ENCODE data around the gene COL27A1.
A peak's percentile ranks its signal among the peaks of the same experiment; 100 is the strongest.

COL27A1 gene

DNA sequence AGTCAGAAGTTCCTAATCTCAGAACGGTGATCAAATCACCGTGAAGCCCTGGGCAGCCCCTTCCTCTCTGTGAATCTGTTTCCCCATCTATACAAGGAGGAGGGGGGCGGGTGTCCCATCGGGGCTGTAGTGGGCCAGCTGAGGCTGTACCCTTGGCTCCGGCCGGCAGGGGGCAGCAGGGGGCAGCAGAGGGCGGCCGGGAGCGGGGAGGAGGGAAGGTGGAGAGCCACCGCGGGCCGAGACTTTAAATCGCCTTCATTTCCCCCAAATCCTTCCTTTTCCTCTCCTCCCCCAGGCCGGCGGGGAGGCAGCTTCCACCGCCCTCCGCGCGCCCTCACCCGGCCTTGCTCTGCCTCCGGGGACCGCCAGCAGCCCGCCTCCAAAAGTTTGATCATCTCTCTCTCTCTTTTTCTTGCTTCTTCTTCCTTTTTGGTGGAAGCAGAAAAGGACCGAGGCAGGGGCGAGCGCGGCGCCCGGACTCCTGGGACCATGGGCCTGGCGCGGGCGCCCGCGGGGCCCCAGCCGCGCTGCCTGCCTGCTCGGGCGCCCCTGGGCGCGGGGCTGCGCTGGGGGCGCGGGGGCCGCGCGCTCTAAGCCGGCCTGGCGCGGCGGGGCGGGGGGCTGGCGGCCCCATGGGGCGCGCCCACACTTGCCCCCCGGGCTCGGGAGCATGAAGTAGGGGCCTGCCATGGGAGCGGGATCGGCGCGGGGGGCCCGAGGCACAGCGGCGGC is at the start of gene COL27A1:
Gene COL27A1 (plus strand): TSS at position 275 of the 732 bp plus-strand sequence. CDS start 414 bp downstream, at position 689.
- DNase-seq (ENCODE audit: low read depth, low spot score): peak; percentile 82
- TF ChIP-seq, protein P1, sequence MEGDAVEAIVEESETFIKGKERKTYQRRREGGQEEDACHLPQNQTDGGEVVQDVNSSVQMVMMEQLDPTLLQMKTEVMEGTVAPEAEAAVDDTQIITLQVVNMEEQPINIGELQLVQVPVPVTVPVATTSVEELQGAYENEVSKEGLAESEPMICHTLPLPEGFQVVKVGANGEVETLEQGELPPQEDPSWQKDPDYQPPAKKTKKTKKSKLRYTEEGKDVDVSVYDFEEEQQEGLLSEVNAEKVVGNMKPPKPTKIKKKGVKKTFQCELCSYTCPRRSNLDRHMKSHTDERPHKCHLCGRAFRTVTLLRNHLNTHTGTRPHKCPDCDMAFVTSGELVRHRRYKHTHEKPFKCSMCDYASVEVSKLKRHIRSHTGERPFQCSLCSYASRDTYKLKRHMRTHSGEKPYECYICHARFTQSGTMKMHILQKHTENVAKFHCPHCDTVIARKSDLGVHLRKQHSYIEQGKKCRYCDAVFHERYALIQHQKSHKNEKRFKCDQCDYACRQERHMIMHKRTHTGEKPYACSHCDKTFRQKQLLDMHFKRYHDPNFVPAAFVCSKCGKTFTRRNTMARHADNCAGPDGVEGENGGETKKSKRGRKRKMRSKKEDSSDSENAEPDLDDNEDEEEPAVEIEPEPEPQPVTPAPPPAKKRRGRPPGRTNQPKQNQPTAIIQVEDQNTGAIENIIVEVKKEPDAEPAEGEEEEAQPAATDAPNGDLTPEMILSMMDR (IDR thresholded peaks at IDR 0.05; ENCODE audit: low read depth, low read length): peak; percentile 92
- peak within 1 kb of the TSS; percentile 64 for H3K4me3 ChIP-seq (ENCODE audit: low read depth, low read length)
- in situ Hi-C loops (cut with HindIII; ENCODE audit: low sequenced_read_pairs): no loop called here

DNA sequence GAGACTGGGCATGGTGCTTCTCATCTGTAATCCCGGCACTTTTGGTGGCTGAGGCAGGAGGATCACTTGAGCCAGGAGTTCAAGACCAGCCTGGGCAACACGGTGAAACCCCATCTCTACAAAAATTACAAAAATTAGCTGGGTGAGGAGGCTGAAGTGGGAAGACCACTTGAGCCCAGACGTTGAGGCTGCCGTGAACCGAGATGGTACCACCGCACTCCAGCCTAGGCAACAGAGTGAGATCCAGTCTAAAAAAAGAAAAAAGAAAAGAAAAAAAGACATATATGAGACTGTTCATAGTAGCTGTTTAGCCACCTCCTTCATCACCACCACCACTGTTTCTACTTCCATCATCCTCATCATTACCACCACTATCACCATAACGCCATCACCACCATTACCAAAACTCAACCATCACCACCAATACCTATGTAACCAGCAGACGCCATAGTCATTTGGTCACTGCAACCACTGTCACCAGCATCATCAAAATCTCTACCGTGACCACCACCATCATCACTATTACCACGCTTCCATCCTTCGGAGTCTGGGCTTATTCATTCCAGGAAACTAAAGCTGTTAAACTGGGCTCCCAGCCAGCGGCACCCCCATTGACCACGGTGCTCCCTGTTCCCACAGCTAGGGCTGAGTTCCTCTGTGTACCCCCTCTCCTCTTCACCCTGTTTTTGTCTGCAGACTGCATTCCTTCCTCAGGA is 47.9 kb upstream of the COL27A1 start:
- TF ChIP-seq, protein P1 (IDR thresholded peaks at IDR 0.05; ENCODE audit: low read depth, low read length): no peak
- no peak for DNase-seq (ENCODE audit: low read depth, low spot score)
- in situ Hi-C loops (cut with HindIII; ENCODE audit: low sequenced_read_pairs): no loop called here
- no peak overlapping the region for H3K4me3 ChIP-seq (ENCODE audit: low read depth, low read length)

- TF ChIP-seq, protein P1 (IDR thresholded peaks at IDR 0.05; ENCODE audit: low read depth, low read length): peak; percentile 99
- DNase-seq (ENCODE audit: low read depth, low spot score): peak; percentile 83
- H3K4me3 ChIP-seq (ENCODE audit: low read depth, low read length): no peak overlapping the region
- in situ Hi-C loops (cut with HindIII; ENCODE audit: low sequenced_read_pairs): no loop called here
Measured at GRCh38 chr9:114108016-114108833, 47.1 kb upstream of the COL27A1 start.

- H3K4me3 ChIP-seq (ENCODE audit: low read depth, low read length): no peak overlapping the region
- TF ChIP-seq, protein P1 (IDR thresholded peaks at IDR 0.05; ENCODE audit: low read depth, low read length): no peak
- no peak for DNase-seq (ENCODE audit: low read depth, low spot score)
- in situ Hi-C loops (cut with HindIII; ENCODE audit: low sequenced_read_pairs): no loop called here
Measured at GRCh38 chr9:114109124-114109523, 46.2 kb upstream of the COL27A1 start.

GRCh38 chr9:114110180-114110579 is 45.2 kb upstream of the COL27A1 start:
- peak; percentile 14 for DNase-seq (ENCODE audit: low read depth, low spot score)
- H3K4me3 ChIP-seq (ENCODE audit: low read depth, low read length): no peak overlapping the region
- TF ChIP-seq, protein P1 (IDR thresholded peaks at IDR 0.05; ENCODE audit: low read depth, low read length): no peak
- in situ Hi-C loops (cut with HindIII; ENCODE audit: low sequenced_read_pairs): no loop called here

GRCh38 chr9:114112325-114112724 is 43.0 kb upstream of the COL27A1 start:
- H3K4me3 ChIP-seq (ENCODE audit: low read depth, low read length): no peak overlapping the region
- no peak for DNase-seq (ENCODE audit: low read depth, low spot score)
- TF ChIP-seq, protein P1 (IDR thresholded peaks at IDR 0.05; ENCODE audit: low read depth, low read length): no peak
- in situ Hi-C loops (cut with HindIII; ENCODE audit: low sequenced_read_pairs): no loop called here

Data from astrocyte of the spinal cord (primary cell).